HG03175 (cell line): ENCODE results near the gene VCL.
"Not testable (repeated sequence)": the region's sequence is repeated elsewhere in the genome, so short reads cannot be mapped to it uniquely, and the experiment has no call there.

Experiments used
- ATAC-seq: cut with Tn5 transposase; IDR thresholded peaks from one replicate; pipeline ENCODE4 v1.9.1; 2021; ENCODE audit warnings: mild to moderate bottlenecking, moderate library complexity; ENCODE audit not compliant: unreplicated experiment

The VCL gene

GRCh38 chr10:74103560-74104258 is 105.8 kb downstream of the VCL start:
- ATAC-seq: no peak

DNA sequence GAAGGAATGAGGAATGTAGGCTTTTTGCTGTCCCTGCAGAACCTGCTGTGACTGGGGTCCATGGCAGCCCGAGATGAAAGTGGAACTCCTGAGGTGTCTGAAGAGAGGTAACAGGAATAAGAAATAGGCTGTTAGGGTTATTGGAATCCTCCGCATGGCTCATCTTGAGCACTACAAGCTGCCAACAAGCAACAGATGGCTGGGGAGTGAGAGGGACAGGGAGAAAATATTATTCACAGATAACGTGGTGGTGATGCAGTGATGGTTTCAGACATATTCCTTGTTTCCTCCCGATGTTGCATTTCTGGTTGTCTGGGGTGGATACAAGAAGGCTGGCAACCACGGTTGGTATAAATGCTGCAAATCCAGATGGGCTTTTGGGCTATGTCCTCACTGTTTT is 106.6 kb downstream of the VCL start:
- ATAC-seq: no peak

DNA sequence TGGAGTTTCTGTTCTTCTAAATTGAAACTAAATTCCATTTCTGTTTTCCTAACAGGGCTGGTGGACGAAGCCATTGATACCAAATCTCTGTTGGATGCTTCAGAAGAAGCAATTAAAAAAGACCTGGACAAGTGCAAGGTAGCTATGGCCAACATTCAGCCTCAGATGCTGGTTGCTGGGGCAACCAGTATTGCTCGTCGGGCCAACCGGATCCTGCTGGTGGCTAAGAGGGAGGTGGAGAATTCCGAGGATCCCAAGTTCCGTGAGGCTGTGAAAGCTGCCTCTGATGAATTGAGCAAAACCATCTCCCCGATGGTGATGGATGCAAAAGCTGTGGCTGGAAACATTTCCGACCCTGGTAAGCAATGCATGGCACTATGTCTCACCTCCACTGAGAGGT is 107.1 kb downstream of the VCL start:
- no peak for ATAC-seq

DNA sequence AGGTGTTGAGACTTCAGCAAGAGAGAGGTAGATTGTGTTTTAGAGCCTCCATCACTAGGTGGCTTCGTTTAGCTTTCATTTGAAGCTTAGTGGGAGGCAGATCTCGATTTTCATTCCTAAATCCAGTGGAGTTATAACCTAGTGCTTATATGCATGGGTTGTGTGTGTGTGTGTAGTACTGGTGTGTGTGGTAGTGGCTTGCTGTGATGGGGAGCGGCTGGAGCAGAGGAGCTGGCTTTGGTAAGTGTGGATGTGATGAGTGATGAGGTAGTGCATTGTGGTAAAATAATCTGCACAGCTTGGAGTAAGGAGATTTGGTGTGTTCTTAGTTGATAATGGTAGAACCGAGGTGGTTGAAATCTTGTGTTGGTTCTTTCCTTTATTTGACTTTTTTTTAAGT is 109.5 kb downstream of the VCL start:
- no peak for ATAC-seq

- ATAC-seq: no peak
Measured at GRCh38 chr10:74109452-74109851, 111.5 kb downstream of the VCL start.

DNA sequence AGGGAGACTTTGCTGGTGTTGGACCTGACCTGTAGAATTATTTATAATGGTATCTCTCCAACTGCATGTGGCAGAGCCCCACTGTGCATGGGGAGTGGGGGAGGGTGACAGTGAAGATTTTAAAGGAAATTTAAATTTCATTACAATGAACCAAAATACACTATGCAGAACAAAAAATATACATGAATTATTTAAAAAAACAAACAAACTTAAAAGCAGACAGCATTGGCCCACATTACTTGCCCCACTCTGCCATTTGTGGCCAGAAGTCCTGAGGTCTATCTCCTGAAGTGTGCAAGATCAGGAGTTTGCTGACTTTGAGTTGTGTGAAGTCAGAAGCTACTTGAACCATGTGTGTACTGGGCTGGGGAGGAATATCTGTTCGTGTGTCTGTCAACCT is 112.2 kb downstream of the VCL start:
- ATAC-seq: no peak

DNA sequence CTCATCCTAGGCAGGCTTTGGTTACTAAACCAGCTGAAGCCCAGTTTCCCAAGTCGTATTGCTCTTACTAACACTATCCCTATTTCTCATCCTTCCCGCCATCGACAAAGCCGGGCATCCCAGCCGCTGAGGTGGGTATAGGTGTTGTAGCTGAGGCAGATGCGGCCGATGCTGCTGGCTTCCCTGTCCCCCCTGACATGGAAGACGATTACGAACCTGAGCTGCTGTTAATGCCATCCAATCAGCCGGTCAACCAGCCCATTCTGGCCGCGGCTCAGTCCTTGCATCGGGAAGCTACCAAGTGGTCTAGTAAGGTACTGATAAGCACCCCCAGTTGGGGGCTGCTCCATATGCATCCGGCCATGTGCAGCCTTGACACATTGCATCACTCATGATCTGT is 113.9 kb downstream of the VCL start:
- ATAC-seq: no peak

GRCh38 chr10:74113546-74113945 is 115.6 kb downstream of the VCL start:
- no peak for ATAC-seq

GRCh38 chr10:74114041-74114448 is 116.1 kb downstream of the VCL start:
- ATAC-seq: no peak

DNA sequence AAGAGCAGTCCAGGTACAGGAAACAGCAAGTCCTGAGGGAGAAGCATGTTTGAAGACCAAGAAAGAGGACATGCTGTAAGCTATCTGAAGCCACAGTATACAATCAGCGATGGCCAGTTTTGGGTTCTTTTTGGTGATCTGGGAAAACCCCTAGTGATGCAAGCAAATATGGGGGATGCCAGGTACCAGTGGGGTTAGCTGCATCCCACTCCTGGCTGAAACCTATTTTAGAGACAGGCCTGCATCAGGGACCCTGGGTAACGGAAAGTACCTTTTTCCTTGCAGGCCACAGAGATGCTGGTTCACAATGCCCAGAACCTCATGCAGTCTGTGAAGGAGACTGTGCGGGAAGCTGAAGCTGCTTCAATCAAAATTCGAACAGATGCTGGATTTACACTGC is 119.8 kb downstream of the VCL start:
- ATAC-seq: no peak

DNA sequence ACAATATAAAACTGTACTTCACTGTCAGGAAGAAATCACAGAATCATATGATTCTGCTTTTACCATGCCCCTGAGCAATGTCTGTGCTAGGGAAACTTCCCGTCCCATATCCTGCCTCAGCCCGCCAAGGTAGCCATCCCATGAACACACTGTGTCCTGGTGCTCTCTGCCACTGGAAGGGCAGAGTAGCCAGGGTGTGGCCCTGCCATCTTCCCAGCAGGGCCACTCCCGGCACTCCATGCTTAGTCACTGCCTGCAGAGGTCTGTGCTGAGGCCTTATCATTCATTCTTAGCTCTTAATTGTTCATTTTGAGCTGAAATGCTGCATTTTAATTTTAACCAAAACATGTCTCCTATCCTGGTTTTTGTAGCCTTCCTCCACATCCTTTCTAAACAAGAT is 120.9 kb downstream of the VCL start:
- ATAC-seq: no peak

DNA sequence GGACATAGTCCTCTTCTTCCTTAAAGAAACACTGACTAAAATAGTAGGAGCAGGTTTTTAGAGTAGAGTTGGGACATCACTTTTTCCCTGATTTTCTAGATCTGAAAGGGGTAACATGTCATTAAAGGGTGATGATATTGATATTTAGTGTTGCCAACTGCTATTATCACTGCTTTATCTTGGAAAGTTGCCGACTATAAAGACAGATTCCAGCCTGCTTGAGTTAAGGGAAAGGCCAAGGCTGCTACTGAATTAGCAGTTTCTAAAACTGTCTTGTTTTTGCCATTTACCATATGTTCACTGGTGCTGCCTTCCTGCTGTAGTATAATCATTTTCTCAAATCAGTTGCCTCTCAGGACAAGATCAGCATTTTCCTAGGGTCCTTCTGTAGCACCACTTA is 123.0 kb downstream of the VCL start:
- no peak for ATAC-seq

DNA sequence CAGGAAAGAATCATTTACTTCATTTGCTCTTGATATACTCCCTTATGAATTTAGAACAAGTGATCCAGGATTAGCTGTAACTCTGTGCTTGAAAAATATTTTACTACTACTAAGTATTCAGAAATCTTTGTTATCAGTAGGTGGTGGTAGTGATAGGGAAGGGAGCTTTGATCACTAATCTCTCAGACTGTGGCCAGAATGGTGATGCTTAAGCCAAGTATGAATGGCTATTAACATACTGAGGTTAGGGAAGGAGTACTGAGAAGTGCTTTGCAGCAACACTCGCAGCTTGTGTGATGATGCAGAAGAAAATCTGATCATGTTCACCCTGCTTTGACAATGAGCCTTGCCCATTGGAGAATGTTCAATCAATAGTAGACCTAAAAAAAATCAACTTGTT is 123.5 kb downstream of the VCL start:
- ATAC-seq: no peak

GRCh38 chr10:74122060-74122459 is 124.1 kb downstream of the VCL start:
- no peak for ATAC-seq

- ATAC-seq: no peak
Measured at GRCh38 chr10:74123081-74123480, 125.2 kb downstream of the VCL start.

GRCh38 chr10:74133923-74134820 is 136.3 kb downstream of the VCL start:
- no peak for ATAC-seq

DNA sequence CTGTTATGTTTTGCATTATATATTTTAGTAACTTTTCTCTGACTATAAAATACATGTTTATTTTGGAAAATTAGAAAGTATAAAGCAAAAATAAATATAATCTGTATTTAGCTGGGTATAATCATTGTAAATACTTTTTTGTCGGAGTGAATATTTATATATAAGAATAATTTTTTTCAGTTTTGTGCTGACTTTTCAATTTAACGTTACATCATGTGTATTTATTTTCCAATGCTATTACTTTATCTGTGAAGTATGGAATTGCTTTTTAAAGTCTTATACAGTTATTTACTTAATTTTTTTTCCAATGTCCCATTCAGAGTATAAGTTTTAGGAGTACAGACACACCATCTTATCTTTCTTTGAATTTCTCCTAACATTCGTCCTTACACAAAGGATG is 137.5 kb downstream of the VCL start:
- ATAC-seq: no peak

DNA sequence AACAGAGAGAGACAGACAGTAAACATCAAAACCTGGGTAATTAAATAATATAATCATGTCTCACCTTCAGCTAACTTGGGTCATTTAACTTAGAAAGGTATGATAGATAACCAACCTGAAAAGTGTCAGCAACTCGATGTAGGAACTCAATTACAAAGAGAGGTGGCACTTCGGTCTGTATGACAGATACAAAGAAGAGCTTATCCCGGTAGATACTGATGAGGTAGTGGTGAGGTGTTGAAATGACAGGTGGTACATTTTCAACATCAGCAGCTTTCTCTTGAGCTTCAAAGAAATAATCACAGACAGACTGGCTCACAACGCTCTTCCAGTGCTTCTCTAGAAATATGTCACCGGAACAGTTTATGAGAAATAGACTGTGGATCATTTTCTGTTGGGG is 140.1 kb downstream of the VCL start:
- ATAC-seq: no peak

DNA sequence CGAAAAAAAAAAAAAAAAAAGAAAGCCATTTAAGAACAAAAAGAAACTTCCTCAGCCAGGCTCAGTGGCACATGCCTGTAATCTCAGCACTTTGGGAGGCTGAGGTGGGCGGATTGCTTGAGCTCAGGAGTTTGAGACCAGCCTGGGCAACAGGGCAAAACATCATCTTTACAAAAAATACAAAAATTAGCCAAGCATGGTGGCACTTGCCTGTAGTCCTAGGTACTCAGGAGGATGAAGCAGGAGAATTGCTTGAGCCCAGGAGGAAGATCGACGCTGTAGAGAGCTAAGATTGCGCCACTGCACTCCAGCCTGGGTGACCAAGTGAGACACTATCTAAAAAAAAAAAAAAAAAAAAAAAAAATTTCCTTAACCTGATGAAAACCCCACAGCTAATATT is 140.7 kb downstream of the VCL start:
- ATAC-seq: not testable (repeated sequence)

DNA sequence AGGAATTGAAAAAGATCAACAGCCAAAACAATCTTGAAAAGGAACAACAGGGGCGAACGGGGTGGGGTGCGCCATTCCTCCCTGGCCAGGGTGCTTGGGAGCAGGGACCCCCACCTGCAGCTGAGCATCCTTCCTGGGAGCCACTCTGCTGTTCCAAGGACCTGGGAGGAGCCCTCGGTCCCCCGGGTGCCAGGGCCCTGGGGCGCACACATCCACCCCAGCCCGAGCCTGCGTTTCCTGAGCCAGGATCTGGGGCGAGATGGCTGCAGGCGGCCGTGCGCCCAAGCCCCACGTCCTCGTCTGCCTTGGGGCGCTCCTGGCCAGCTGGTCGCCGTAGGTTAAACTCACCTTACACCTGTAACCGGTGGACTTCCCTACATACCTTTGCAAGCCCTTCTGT is 142.1 kb downstream of the VCL start:
- no peak for ATAC-seq

DNA sequence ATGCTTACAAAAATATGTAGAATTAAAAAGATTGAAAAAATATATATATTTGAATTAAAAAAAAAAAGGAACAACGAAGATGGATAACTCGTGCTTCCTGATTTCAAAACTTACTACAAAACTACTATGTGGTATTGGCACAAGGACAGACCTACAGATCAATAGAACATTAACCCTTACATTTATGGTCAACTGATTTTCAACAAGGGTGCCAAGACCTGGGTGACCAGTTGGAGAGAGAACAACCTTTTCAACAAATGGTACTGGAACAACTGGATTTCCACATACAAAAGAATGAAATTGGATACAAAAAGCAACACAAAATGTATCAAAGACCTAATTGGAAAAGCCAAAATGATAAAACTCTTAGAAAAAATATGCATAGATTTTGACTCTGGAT is 142.6 kb downstream of the VCL start:
- no peak for ATAC-seq

DNA sequence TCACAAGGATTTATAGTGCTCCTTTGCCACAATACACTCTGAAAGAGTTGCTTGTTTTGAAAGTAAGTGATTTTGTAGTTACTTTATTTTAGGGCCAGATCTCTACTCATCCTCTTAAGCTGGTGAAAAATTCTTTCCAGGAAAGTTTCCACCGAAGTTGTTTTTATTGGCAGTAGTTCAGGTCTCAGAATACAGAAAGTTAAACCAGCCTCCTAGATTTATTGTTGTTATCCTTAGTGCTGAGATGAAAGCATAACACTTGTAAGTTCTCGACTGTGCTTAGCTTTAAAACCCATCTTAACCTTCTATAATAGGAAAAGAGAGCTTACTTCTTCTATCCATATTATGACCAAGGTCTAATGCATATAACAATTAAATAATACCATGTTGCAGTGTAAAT is 147.2 kb downstream of the VCL start:
- no peak for ATAC-seq
